ENCODE measurements around the gene TMEM87A. TPM values are rescaled to one million over a fixed set of nuclear protein-coding genes. Genes with fewer than 3 reads are reported as not detected.
"Not testable (repeated sequence)": the region's sequence is repeated elsewhere in the genome, so short reads cannot be mapped to it uniquely, and the experiment has no call there.

Gene TMEM87A
- 10 to 100 TPM; 39.2 to 40.3 TPM for total RNA-seq

GRCh38 chr15:42272939-42273899 is at the start of gene TMEM87A, which contains the start of gene GANC:
TSS of gene TMEM87A (minus strand) at chr15:42273433. CDS start at chr15:42273398, 35 bp downstream.
TSS of gene GANC (plus strand) at chr15:42273201. CDS start at chr15:42274482, 1,281 bp downstream.
- Mint-ChIP-seq H3K4me1 (peaks cover 43% of the 10 kb centered on the region), H3K27ac (peak within 1 kb of the TSS; percentile 98), H3K27me3 (no peaks in the 10 kb centered on the region), H3K36me3 (ENCODE audit: low read depth) (peaks cover 25% of the 10 kb centered on the region), H3K9me3 (no peaks in the 10 kb centered on the region), H3K4me3 (peak within 1 kb of the TSS; percentile 96)
- POLR2A ChIA-PET = interaction anchor here (0.6 to 4.2 kb wide), 23 partner anchors 8 to 1708 kb away, joined by 3 to 35 read pairs (median 4); partner anchors contain the start of genes HAUS2, LRRC57, SNAP23 and STARD9
- peak; percentile 98 for DNase-seq
- CTCF ChIA-PET = interaction anchor here (0.6 kb wide), 1 partner anchor 1220 kb away, joined by 3 read pairs; the partner anchor contains the start of gene TP53BP1

- Mint-ChIP-seq H3K4me3 (no peak overlapping the region), H3K27me3 (no peaks in the 10 kb centered on the region), H3K36me3 (ENCODE audit: low read depth) (peaks cover 22% of the 10 kb centered on the region), H3K27ac (no peak overlapping the region), H3K4me1 (no peaks in the 10 kb centered on the region), H3K9me3 (no peaks in the 10 kb centered on the region)
- DNase-seq = no peak
- ChIA-PET POLR2A (no interaction called here), CTCF (no interaction called here)
Measured at GRCh38 chr15:42319206-42319605, 46.0 kb upstream of the TMEM87A start.

- H3K27ac Mint-ChIP-seq; H3K27me3 Mint-ChIP-seq; POLR2A ChIA-PET; CTCF ChIA-PET; H3K4me1 Mint-ChIP-seq; H3K9me3 Mint-ChIP-seq; DNase-seq; H3K36me3 Mint-ChIP-seq (ENCODE audit: low read depth); H3K4me3 Mint-ChIP-seq: not testable (repeated sequence)
Measured at GRCh38 chr15:42316282-42316805, 43.1 kb upstream of the TMEM87A start.

GRCh38 chr15:42315521-42315920 is 42.3 kb upstream of the TMEM87A start:
- H3K27ac Mint-ChIP-seq = no peak overlapping the region
- H3K9me3 Mint-ChIP-seq = no peaks in the 10 kb centered on the region
- no peaks in the 10 kb centered on the region for H3K4me1 Mint-ChIP-seq
- DNase-seq = no peak
- ChIA-PET POLR2A (no interaction called here), CTCF (no interaction called here)
- H3K4me3 Mint-ChIP-seq = no peak overlapping the region
- H3K27me3 Mint-ChIP-seq = no peaks in the 10 kb centered on the region
- peaks cover 11% of the 10 kb centered on the region for H3K36me3 Mint-ChIP-seq (ENCODE audit: low read depth)

- H3K9me3 Mint-ChIP-seq = no peaks in the 10 kb centered on the region
- H3K27ac Mint-ChIP-seq = no peak overlapping the region
- peaks cover 13% of the 10 kb centered on the region for H3K36me3 Mint-ChIP-seq (ENCODE audit: low read depth)
- ChIA-PET POLR2A (no interaction called here), CTCF (interaction anchor here (0.5 kb wide), 1 partner anchor 189 kb away, joined by 3 read pairs; no protein-coding TSS in a partner anchor)
- H3K4me1 Mint-ChIP-seq = no peaks in the 10 kb centered on the region
- no peak for DNase-seq
- no peaks in the 10 kb centered on the region for H3K27me3 Mint-ChIP-seq
- H3K4me3 Mint-ChIP-seq = no peak overlapping the region
Measured at GRCh38 chr15:42314818-42315217, 41.6 kb upstream of the TMEM87A start.

GRCh38 chr15:42313463-42313862 is 40.2 kb upstream of the TMEM87A start:
- POLR2A ChIA-PET = no interaction called here
- no peak overlapping the region for H3K4me3 Mint-ChIP-seq
- H3K36me3 Mint-ChIP-seq (ENCODE audit: low read depth) = peaks cover 14% of the 10 kb centered on the region
- H3K27ac Mint-ChIP-seq = no peak overlapping the region
- H3K9me3 Mint-ChIP-seq = no peaks in the 10 kb centered on the region
- no peak for DNase-seq
- H3K4me1 Mint-ChIP-seq = no peaks in the 10 kb centered on the region
- no peaks in the 10 kb centered on the region for H3K27me3 Mint-ChIP-seq
- CTCF ChIA-PET = no interaction called here

GRCh38 chr15:42306681-42307080 is 33.4 kb upstream of the TMEM87A start:
- Mint-ChIP-seq H3K36me3 (ENCODE audit: low read depth) (peaks cover 15% of the 10 kb centered on the region), H3K4me3 (no peak overlapping the region), H3K4me1 (no peaks in the 10 kb centered on the region), H3K27ac (no peak overlapping the region), H3K27me3 (no peaks in the 10 kb centered on the region), H3K9me3 (peaks cover 14% of the 10 kb centered on the region)
- no peak for DNase-seq
- ChIA-PET CTCF (interaction anchor here (0.7 kb wide), 1 partner anchor 535 kb away, joined by 3 read pairs; no protein-coding TSS in a partner anchor), POLR2A (no interaction called here)

GRCh38 chr15:42301004-42301403 is 27.8 kb upstream of the TMEM87A start:
- H3K9me3 Mint-ChIP-seq = peaks cover 14% of the 10 kb centered on the region
- CTCF ChIA-PET, POLR2A ChIA-PET, H3K27me3 Mint-ChIP-seq, DNase-seq, H3K4me1 Mint-ChIP-seq, H3K27ac Mint-ChIP-seq, H3K4me3 Mint-ChIP-seq: not testable (repeated sequence)
- H3K36me3 Mint-ChIP-seq (ENCODE audit: low read depth) = peaks cover 36% of the 10 kb centered on the region

GRCh38 chr15:42289166-42289565 is 15.9 kb upstream of the TMEM87A start:
- no peak for DNase-seq
- H3K4me1 Mint-ChIP-seq = no peaks in the 10 kb centered on the region
- H3K27ac Mint-ChIP-seq = no peak overlapping the region
- CTCF ChIA-PET = no interaction called here
- H3K27me3 Mint-ChIP-seq = no peaks in the 10 kb centered on the region
- peaks cover 37% of the 10 kb centered on the region for H3K36me3 Mint-ChIP-seq (ENCODE audit: low read depth)
- H3K9me3 Mint-ChIP-seq = no peaks in the 10 kb centered on the region
- POLR2A ChIA-PET = interaction anchor here (1.4 kb wide), 1 partner anchor 16 kb away, joined by 4 read pairs; the partner anchor contains the start of genes GANC and TMEM87A
- H3K4me3 Mint-ChIP-seq = no peak overlapping the region

- CTCF ChIA-PET = no interaction called here
- Mint-ChIP-seq H3K4me3 (no peak overlapping the region), H3K4me1 (no peaks in the 10 kb centered on the region), H3K27me3 (no peaks in the 10 kb centered on the region), H3K27ac (no peak overlapping the region), H3K36me3 (ENCODE audit: low read depth) (peaks cover 45% of the 10 kb centered on the region), H3K9me3 (no peaks in the 10 kb centered on the region)
- POLR2A ChIA-PET = no interaction called here
- DNase-seq = no peak
Measured at GRCh38 chr15:42287931-42288330, 14.7 kb upstream of the TMEM87A start.

GRCh38 chr15:42286445-42287029 is 13.3 kb upstream of the TMEM87A start:
- no peak for DNase-seq
- Mint-ChIP-seq H3K4me3 (no peak overlapping the region), H3K27ac (no peak overlapping the region), H3K4me1 (no peaks in the 10 kb centered on the region), H3K9me3 (no peaks in the 10 kb centered on the region), H3K27me3 (no peaks in the 10 kb centered on the region), H3K36me3 (ENCODE audit: low read depth) (peaks cover 41% of the 10 kb centered on the region)
- CTCF ChIA-PET = no interaction called here
- POLR2A ChIA-PET = no interaction called here

GRCh38 chr15:42285034-42285433 is 11.8 kb upstream of the TMEM87A start:
- H3K27me3 Mint-ChIP-seq = no peaks in the 10 kb centered on the region
- CTCF ChIA-PET = no interaction called here
- H3K36me3 Mint-ChIP-seq (ENCODE audit: low read depth) = peaks cover 45% of the 10 kb centered on the region
- H3K9me3 Mint-ChIP-seq = no peaks in the 10 kb centered on the region
- POLR2A ChIA-PET = interaction anchor here (4.2 kb wide), 1 partner anchor 12 kb away, joined by 19 read pairs; the partner anchor contains the start of genes GANC and TMEM87A
- no peak for DNase-seq
- no peak overlapping the region for H3K27ac Mint-ChIP-seq
- H3K4me3 Mint-ChIP-seq = no peak overlapping the region
- peaks cover under 1% of the 10 kb centered on the region for H3K4me1 Mint-ChIP-seq

- Mint-ChIP-seq H3K27ac (no peak overlapping the region), H3K9me3 (no peaks in the 10 kb centered on the region), H3K36me3 (ENCODE audit: low read depth) (peaks cover 48% of the 10 kb centered on the region), H3K4me1 (peaks cover 5% of the 10 kb centered on the region), H3K27me3 (no peaks in the 10 kb centered on the region), H3K4me3 (no peak overlapping the region)
- ChIA-PET POLR2A (interaction anchor here (4.2 kb wide), 1 partner anchor 12 kb away, joined by 19 read pairs; the partner anchor contains the start of genes GANC and TMEM87A), CTCF (no interaction called here)
- no peak for DNase-seq
Measured at GRCh38 chr15:42284551-42284950, 11.3 kb upstream of the TMEM87A start.
